ENCODE results near the gene MCTP2. TPM values are rescaled to one million over a fixed set of nuclear protein-coding genes. Genes with fewer than 3 reads are reported as not detected.

Gene MCTP2
- total and polyA plus RNA-seq, 9 of the 15 experiments (the other 6 are each of a cell fraction or from before 2014, with no cell fraction given): 0.07 TPM; not detected in 8

- Histone ChIP-seq H3K27me3 (ENCODE audit: control insufficient read depth in 2 of 2, insufficient read depth in 2 of 2, low read length in 2 of 2) (no peaks in the 10 kb centered on the region), H3K9me3 (replicated peaks; ENCODE audit: control insufficient read depth, insufficient read depth, low read depth, low read length) (no peaks in the 10 kb centered on the region), H4K20me1 (replicated peaks; ENCODE audit: control insufficient read depth, insufficient read depth, low read length) (no peaks in the 10 kb centered on the region), H3K9me1 (ENCODE audit: control insufficient read depth, insufficient read depth, low read length) (no peaks in the 10 kb centered on the region), H3K9ac (ENCODE audit: insufficient read depth in 1 of 2, low read depth in 2 of 2, low read length in 2 of 2) (no peak overlapping the region), H3K27ac (ENCODE audit: extremely low read depth, low read depth, low read length) (no peak overlapping the region), H3K36me3 (ENCODE audit: control insufficient read depth, insufficient read depth, low read length) (no peaks in the 10 kb centered on the region), H3K4me2 (ENCODE audit: insufficient read depth, low read length) (no peak overlapping the region), H3K4me3 (no peak overlapping the region), H3K79me2 (ENCODE audit: control insufficient read depth, insufficient read depth, low read length) (no peaks in the 10 kb centered on the region), H2AFZ (ENCODE audit: low read depth, low read length) (no peak overlapping the region), H3K4me1 (replicated peaks in 1 of 2; ENCODE audit: control insufficient read depth in 2 of 2, insufficient read depth in 2 of 2, low read length in 2 of 2) (no peaks in the 10 kb centered on the region)
- ChIA-PET POLR2A (no interaction called here), CTCF (ENCODE audit: low intra/inter-chr PET ratio) (no interaction called here)
- in situ Hi-C loops (cut with MboI): no loop called here
- intact Hi-C loops (cut with micrococcal nuclease): no loop called here
- 2% methylated on average over 7 of the region's 7 CpGs for WGBS (ENCODE audit: insufficient coverage, low coverage, missing lambda C conversion rate)
- TF ChIP-seq ZBTB34 (CRISPR knock-in tag; IDR thresholded peaks at IDR 0.05) (no peak), ZHX1 (conservative IDR thresholded peaks at IDR 0.05; ENCODE audit: low read length) (no peak), RFX7 (CRISPR knock-in tag; IDR thresholded peaks at IDR 0.05) (no peak), CC2D1A (IDR thresholded peaks at IDR 0.05) (no peak), ZNF507 (tag; conservative IDR thresholded peaks at IDR 0.05) (no peak), DIDO1 (tag; IDR thresholded peaks at IDR 0.05; ENCODE audit: low read depth) (no peak), FUS (optimal IDR thresholded peaks at IDR 0.05; ENCODE audit: low read depth, low read length) (no peak), ZNF277 (CRISPR knock-in tag; IDR thresholded peaks at IDR 0.05; ENCODE audit: borderline replicate concordance) (no peak), SMARCE1 (IDR thresholded peaks at IDR 0.05) (no peak), FOXK2 (conservative IDR thresholded peaks at IDR 0.05 in 1 of 2, IDR thresholded peaks at IDR 0.05 in 1 of 2; ENCODE audit: low read depth in 2 of 2) (no peak), ZNF77 (CRISPR knock-in tag; IDR thresholded peaks at IDR 0.05) (no peak), GTF2B (IDR thresholded peaks at IDR 0.05; ENCODE audit: extremely low read depth, insufficient read length) (no peak), BRCA1 (IDR thresholded peaks at IDR 0.05) (no peak), BRCA1 (CRISPR knock-in tag; IDR thresholded peaks at IDR 0.05) (no peak), MBD2 (IDR thresholded peaks at IDR 0.05; ENCODE audit: borderline replicate concordance, low read depth) (no peak), PTBP1 (IDR thresholded peaks at IDR 0.05; ENCODE audit: low read depth, low read length) (no peak), HNRNPL (IDR thresholded peaks at IDR 0.05; ENCODE audit: low read depth, low read length) (no peak), TAF7 (tag; IDR thresholded peaks at IDR 0.05) (no peak)
- no peak for ATAC-seq
- no peak for DNase-seq (ENCODE audit: extremely low read depth in 1 of 4, low spot score in 3 of 4)
- FAIRE-seq: no peak
- BruUV-seq (replicated peaks): no TSS peak
These were observed 184.9 kb downstream of the MCTP2 start for GRCh38 chr15:94416267-94416666.

Data from K562 (cell line).